ENCODE results near the gene PRSS50.
"Not testable (repeated sequence)": the region's sequence is repeated elsewhere in the genome, so short reads cannot be mapped to it uniquely, and the experiment has no call there.

Gene PRSS50

GRCh38 chr3:46709157-46709654 is 8.5 kb downstream of the PRSS50 start:
- in situ Hi-C loops (cut with HindIII; ENCODE audit: low sequenced_read_pairs), result no loop called here

GRCh38 chr3:46708401-46709156 is 9.1 kb downstream of the PRSS50 start:
- in situ Hi-C loops (cut with HindIII; ENCODE audit: low sequenced_read_pairs), result no loop called here

- in situ Hi-C loops (cut with HindIII; ENCODE audit: low sequenced_read_pairs), result no loop called here
Observed at GRCh38 chr3:46707601-46708011, 10.1 kb downstream of the PRSS50 start.

- in situ Hi-C loops (cut with HindIII; ENCODE audit: low sequenced_read_pairs), result no loop called here
Observed at GRCh38 chr3:46706771-46707582, 10.7 kb downstream of the PRSS50 start.

GRCh38 chr3:46705751-46706552 is 11.7 kb downstream of the PRSS50 start:
- in situ Hi-C loops (cut with HindIII; ENCODE audit: low sequenced_read_pairs), result no loop called here

- in situ Hi-C loops (cut with HindIII; ENCODE audit: low sequenced_read_pairs), result no loop called here
Observed at GRCh38 chr3:46705022-46705530, 12.6 kb downstream of the PRSS50 start.

- in situ Hi-C loops (cut with HindIII; ENCODE audit: low sequenced_read_pairs), result not testable (repeated sequence)
Observed at GRCh38 chr3:46704346-46704745, 13.3 kb downstream of the PRSS50 start.

GRCh38 chr3:46703013-46703520 is 14.6 kb downstream of the PRSS50 start:
- in situ Hi-C loops (cut with HindIII; ENCODE audit: low sequenced_read_pairs), result no loop called here

GRCh38 chr3:46702246-46703012 is 15.2 kb downstream of the PRSS50 start:
- in situ Hi-C loops (cut with HindIII; ENCODE audit: low sequenced_read_pairs), result no loop called here

- in situ Hi-C loops (cut with HindIII; ENCODE audit: low sequenced_read_pairs), result no loop called here
Observed at GRCh38 chr3:46701181-46701939, 16.3 kb downstream of the PRSS50 start, which contains the start of gene TMIE. Gene TMIE (plus strand): TSS chr3:46701392. CDS start chr3:46701488, 96 bp downstream.

GRCh38 chr3:46700772-46701171 is 16.9 kb downstream of the PRSS50 start:
- in situ Hi-C loops (cut with HindIII; ENCODE audit: low sequenced_read_pairs), result no loop called here

- in situ Hi-C loops (cut with HindIII; ENCODE audit: low sequenced_read_pairs), result no loop called here
Observed at GRCh38 chr3:46699676-46700523, 17.8 kb downstream of the PRSS50 start.

- in situ Hi-C loops (cut with HindIII; ENCODE audit: low sequenced_read_pairs), result no loop called here
Observed at GRCh38 chr3:46695962-46696894, 21.4 kb downstream of the PRSS50 start.

GRCh38 chr3:46695177-46695961 is 22.3 kb downstream of the PRSS50 start:
- in situ Hi-C loops (cut with HindIII; ENCODE audit: low sequenced_read_pairs), result no loop called here

- in situ Hi-C loops (cut with HindIII; ENCODE audit: low sequenced_read_pairs), result no loop called here
Observed at GRCh38 chr3:46694520-46694919, 23.1 kb downstream of the PRSS50 start.

GRCh38 chr3:46693892-46694226 is 23.8 kb downstream of the PRSS50 start:
- in situ Hi-C loops (cut with HindIII; ENCODE audit: low sequenced_read_pairs), result no loop called here

Data from DLD1 (cell line).